Measurements from ENCODE around the gene SIRT4.
"Not testable (repeated sequence)": the region's sequence is repeated elsewhere in the genome, so short reads cannot be mapped to it uniquely, and the experiment has no call there.

Gene SIRT4

GRCh38 chr12:120301962-120302815 is at the start of gene SIRT4:
Gene SIRT4 (plus strand): TSS chr12:120302321. CDS start chr12:120303562, 1,241 bp downstream.
- no peaks in the 10 kb centered on the region for H3K9me3 ChIP-seq (ENCODE audit: control insufficient read depth, insufficient read depth, low read length)
- peak; percentile 71 for TF ChIP-seq CTCF (IDR thresholded peaks at IDR 0.05; ENCODE audit: low read depth, low read length, poor library complexity, severe bottlenecking)
- no peak for TF ChIP-seq EZH2phosphoT487 (IDR thresholded peaks at IDR 0.05; ENCODE audit: borderline replicate concordance, low read length)
- H3F3A ChIP-seq (ENCODE audit: control insufficient read depth, insufficient read depth) = no peaks in the 10 kb centered on the region
- no peaks in the 10 kb centered on the region for H3K36me3 ChIP-seq (ENCODE audit: control insufficient read depth, low read length)
- no peak within 1 kb of the TSS for H3K27ac ChIP-seq (ENCODE audit: low read depth, low read length)
- H3K4me3 ChIP-seq (ENCODE audit: low read length) = peak within 1 kb of the TSS; percentile 76
- H3K27me3 ChIP-seq (ENCODE audit: control insufficient read depth, low read length) = peaks cover 10% of the 10 kb centered on the region; the same call in 1 of the 2 replicates
- no peaks in the 10 kb centered on the region for H3K79me2 ChIP-seq (ENCODE audit: control insufficient read depth, low read length)
- no peaks in the 10 kb centered on the region for H4K20me1 ChIP-seq (ENCODE audit: control insufficient read depth, insufficient read depth, low read depth, low read length)
- H3K9me2 ChIP-seq (replicated peaks; ENCODE audit: control insufficient read depth, low read length) = no peaks in the 10 kb centered on the region
- H3K4me1 ChIP-seq (ENCODE audit: control insufficient read depth, low read length) = peaks cover 3% of the 10 kb centered on the region; the same call in 1 of the 2 replicates
- peak within 1 kb of the TSS; percentile 76 for H3K4me2 ChIP-seq (ENCODE audit: low read length)

- H3K79me2 ChIP-seq (ENCODE audit: control insufficient read depth, low read length); H3K36me3 ChIP-seq (ENCODE audit: control insufficient read depth, low read length); H3K27me3 ChIP-seq (ENCODE audit: control insufficient read depth, low read length); H3K9me2 ChIP-seq (replicated peaks; ENCODE audit: control insufficient read depth, low read length); H3F3A ChIP-seq (ENCODE audit: control insufficient read depth, insufficient read depth); H3K4me3 ChIP-seq (ENCODE audit: low read length); H4K20me1 ChIP-seq (ENCODE audit: control insufficient read depth, insufficient read depth, low read depth, low read length); H3K27ac ChIP-seq (ENCODE audit: low read depth, low read length); H3K4me1 ChIP-seq (ENCODE audit: control insufficient read depth, low read length); H3K9me3 ChIP-seq (ENCODE audit: control insufficient read depth, insufficient read depth, low read length); H3K4me2 ChIP-seq (ENCODE audit: low read length): not testable (repeated sequence)
These were observed 48.8 kb upstream of the SIRT4 start for GRCh38 chr12:120253313-120253712.

- no peaks in the 10 kb centered on the region for H3K9me2 ChIP-seq (replicated peaks; ENCODE audit: control insufficient read depth, low read length)
- H3K4me2 ChIP-seq (ENCODE audit: low read length) = no peak overlapping the region
- TF ChIP-seq CTCF (IDR thresholded peaks at IDR 0.05; ENCODE audit: low read depth, low read length, poor library complexity, severe bottlenecking) (no peak), EZH2phosphoT487 (IDR thresholded peaks at IDR 0.05; ENCODE audit: borderline replicate concordance, low read length) (no peak)
- no peak overlapping the region for H3K27ac ChIP-seq (ENCODE audit: low read depth, low read length)
- H3F3A ChIP-seq (ENCODE audit: control insufficient read depth, insufficient read depth) = no peaks in the 10 kb centered on the region
- no peaks in the 10 kb centered on the region for H3K36me3 ChIP-seq (ENCODE audit: control insufficient read depth, low read length)
- H3K4me3 ChIP-seq (ENCODE audit: low read length) = no peak overlapping the region
- no peaks in the 10 kb centered on the region for H3K9me3 ChIP-seq (ENCODE audit: control insufficient read depth, insufficient read depth, low read length)
- H3K27me3 ChIP-seq (ENCODE audit: control insufficient read depth, low read length) = no peaks in the 10 kb centered on the region
- no peaks in the 10 kb centered on the region for H3K79me2 ChIP-seq (ENCODE audit: control insufficient read depth, low read length)
- H4K20me1 ChIP-seq (ENCODE audit: control insufficient read depth, insufficient read depth, low read depth, low read length) = no peaks in the 10 kb centered on the region
- peaks cover 6% of the 10 kb centered on the region for H3K4me1 ChIP-seq (ENCODE audit: control insufficient read depth, low read length)
These were observed 47.3 kb upstream of the SIRT4 start for GRCh38 chr12:120254809-120255208.

- Histone ChIP-seq H3K36me3 (ENCODE audit: control insufficient read depth, low read length) (no peaks in the 10 kb centered on the region), H3K79me2 (ENCODE audit: control insufficient read depth, low read length) (no peaks in the 10 kb centered on the region), H3K9me3 (ENCODE audit: control insufficient read depth, insufficient read depth, low read length) (no peaks in the 10 kb centered on the region), H3K4me2 (ENCODE audit: low read length) (no peak overlapping the region), H3K27ac (ENCODE audit: low read depth, low read length) (no peak overlapping the region), H3K4me3 (ENCODE audit: low read length) (no peak overlapping the region), H3K9me2 (replicated peaks; ENCODE audit: control insufficient read depth, low read length) (no peaks in the 10 kb centered on the region), H3F3A (ENCODE audit: control insufficient read depth, insufficient read depth) (no peaks in the 10 kb centered on the region), H3K4me1 (ENCODE audit: control insufficient read depth, low read length) (no peaks in the 10 kb centered on the region), H3K27me3 (ENCODE audit: control insufficient read depth, low read length) (peaks cover 7% of the 10 kb centered on the region), H4K20me1 (ENCODE audit: control insufficient read depth, insufficient read depth, low read depth, low read length) (no peaks in the 10 kb centered on the region)
- no peak for TF ChIP-seq EZH2phosphoT487 (IDR thresholded peaks at IDR 0.05; ENCODE audit: borderline replicate concordance, low read length)
- TF ChIP-seq CTCF (IDR thresholded peaks at IDR 0.05; ENCODE audit: low read depth, low read length, poor library complexity, severe bottlenecking) = no peak
These were observed 44.9 kb upstream of the SIRT4 start for GRCh38 chr12:120257041-120257821.
